ENCODE results near the gene ARMH4. TPM values are rescaled to one million over a fixed set of nuclear protein-coding genes. Genes with fewer than 3 reads are reported as not detected.

The ARMH4 gene
- total RNA-seq, 2 donors from 2014 or later = 2.4 to 45.1 TPM

DNA sequence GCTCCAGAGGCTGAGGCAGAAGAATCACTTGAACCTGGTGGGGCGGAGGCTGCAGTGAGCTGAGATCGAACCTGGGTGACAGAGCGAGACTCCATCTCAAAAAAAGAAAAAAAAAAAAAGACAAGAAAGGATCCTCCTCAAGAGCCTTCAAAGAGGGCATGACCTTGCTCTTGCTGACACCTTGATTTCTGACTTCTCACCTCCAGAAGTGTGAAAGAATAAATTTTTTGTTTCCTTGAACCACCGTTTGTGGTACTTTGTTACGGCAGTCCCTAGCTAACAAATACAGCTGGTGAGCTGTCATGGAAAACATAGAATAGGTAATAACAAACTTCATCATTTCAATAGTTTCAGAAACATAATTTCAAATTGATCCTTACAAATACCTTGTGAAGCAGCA lies 46.1 kb upstream of the ARMH4 start:
- H3K27me3 ChIP-seq (replicated peaks; ENCODE audit: insufficient read depth) = no peaks in the 10 kb centered on the region
- no peak overlapping the region for H3K27ac ChIP-seq
- intact Hi-C loops (cut with DNase I) = no loop called here
- no peak overlapping the region for H3K4me3 ChIP-seq
- no peaks in the 10 kb centered on the region for H3K9me3 ChIP-seq
- no peak for TF ChIP-seq POLR2A (IDR thresholded peaks at IDR 0.05)
- TF ChIP-seq, protein P1, sequence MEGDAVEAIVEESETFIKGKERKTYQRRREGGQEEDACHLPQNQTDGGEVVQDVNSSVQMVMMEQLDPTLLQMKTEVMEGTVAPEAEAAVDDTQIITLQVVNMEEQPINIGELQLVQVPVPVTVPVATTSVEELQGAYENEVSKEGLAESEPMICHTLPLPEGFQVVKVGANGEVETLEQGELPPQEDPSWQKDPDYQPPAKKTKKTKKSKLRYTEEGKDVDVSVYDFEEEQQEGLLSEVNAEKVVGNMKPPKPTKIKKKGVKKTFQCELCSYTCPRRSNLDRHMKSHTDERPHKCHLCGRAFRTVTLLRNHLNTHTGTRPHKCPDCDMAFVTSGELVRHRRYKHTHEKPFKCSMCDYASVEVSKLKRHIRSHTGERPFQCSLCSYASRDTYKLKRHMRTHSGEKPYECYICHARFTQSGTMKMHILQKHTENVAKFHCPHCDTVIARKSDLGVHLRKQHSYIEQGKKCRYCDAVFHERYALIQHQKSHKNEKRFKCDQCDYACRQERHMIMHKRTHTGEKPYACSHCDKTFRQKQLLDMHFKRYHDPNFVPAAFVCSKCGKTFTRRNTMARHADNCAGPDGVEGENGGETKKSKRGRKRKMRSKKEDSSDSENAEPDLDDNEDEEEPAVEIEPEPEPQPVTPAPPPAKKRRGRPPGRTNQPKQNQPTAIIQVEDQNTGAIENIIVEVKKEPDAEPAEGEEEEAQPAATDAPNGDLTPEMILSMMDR (IDR thresholded peaks at IDR 0.05) = no peak
- no peak for TF ChIP-seq POLR2AphosphoS5 (IDR thresholded peaks at IDR 0.05)
- DNase-seq (ENCODE audit: low spot score) = no peak
- no peaks in the 10 kb centered on the region for H3K4me1 ChIP-seq (replicated peaks)
- 94% methylated on average over 5 of the region's 5 CpGs for WGBS
- no peaks in the 10 kb centered on the region for H3K36me3 ChIP-seq

DNA sequence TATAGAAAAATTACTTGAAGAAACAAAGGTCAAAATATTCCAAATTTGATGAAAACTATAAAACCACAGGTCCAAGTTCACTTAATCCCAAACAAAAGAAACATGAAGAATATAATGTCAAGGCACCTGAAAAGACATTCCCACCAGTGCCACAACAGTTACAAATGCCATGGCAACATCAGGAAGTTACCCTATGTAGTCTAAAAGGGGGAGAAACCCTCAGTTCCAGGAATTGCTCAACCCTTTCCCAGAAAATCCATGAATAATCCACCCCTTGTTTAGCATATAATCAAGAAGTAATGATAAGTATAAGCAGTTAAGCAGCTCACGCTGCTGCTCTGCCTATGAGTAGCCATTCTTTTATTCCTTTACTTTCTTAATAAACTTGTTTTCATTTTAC lies 44.2 kb upstream of the ARMH4 start:
- no peak for DNase-seq (ENCODE audit: low spot score)
- Histone ChIP-seq H3K4me1 (replicated peaks) (no peaks in the 10 kb centered on the region), H3K36me3 (no peaks in the 10 kb centered on the region), H3K4me3 (no peak overlapping the region), H3K9me3 (no peaks in the 10 kb centered on the region), H3K27ac (no peak overlapping the region), H3K27me3 (replicated peaks; ENCODE audit: insufficient read depth) (no peaks in the 10 kb centered on the region)
- TF ChIP-seq POLR2AphosphoS5 (IDR thresholded peaks at IDR 0.05) (no peak), POLR2A (IDR thresholded peaks at IDR 0.05) (no peak)
- TF ChIP-seq, protein P1 (IDR thresholded peaks at IDR 0.05) = no peak
- WGBS = 92% methylated on average over 1 of the region's 1 CpG
- intact Hi-C loops (cut with DNase I) = no loop called here

DNA sequence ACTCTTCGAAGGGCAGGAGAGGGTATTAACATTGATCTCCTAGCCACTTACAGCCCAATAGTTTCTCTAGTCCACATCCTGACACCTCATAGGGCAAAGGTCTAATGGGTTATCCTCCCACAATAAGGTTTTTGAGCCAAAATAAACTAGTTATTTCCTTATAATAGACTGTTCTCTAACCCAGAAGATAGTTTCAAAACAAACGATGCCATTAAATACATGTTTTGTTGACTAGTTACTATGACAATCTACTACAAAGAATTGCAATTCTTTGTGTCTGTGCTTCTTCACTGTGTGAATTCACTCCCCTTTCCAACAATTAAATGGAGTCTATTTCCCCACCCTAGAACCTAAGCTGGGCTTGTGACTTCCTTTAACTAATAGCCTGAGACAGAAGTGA lies 41.5 kb upstream of the ARMH4 start:
- H3K4me3 ChIP-seq = no peak overlapping the region
- no peaks in the 10 kb centered on the region for H3K36me3 ChIP-seq
- H3K4me1 ChIP-seq (replicated peaks) = no peaks in the 10 kb centered on the region
- no peak overlapping the region for H3K27ac ChIP-seq
- no peaks in the 10 kb centered on the region for H3K9me3 ChIP-seq
- DNase-seq (ENCODE audit: low spot score) = no peak
- TF ChIP-seq POLR2AphosphoS5 (IDR thresholded peaks at IDR 0.05) (no peak), POLR2A (IDR thresholded peaks at IDR 0.05) (no peak)
- TF ChIP-seq, protein P1 (IDR thresholded peaks at IDR 0.05) = no peak
- 62% methylated on average over 2 of the region's 2 CpGs for WGBS
- no peaks in the 10 kb centered on the region for H3K27me3 ChIP-seq (replicated peaks; ENCODE audit: insufficient read depth)
- intact Hi-C loops (cut with DNase I) = no loop called here

DNA sequence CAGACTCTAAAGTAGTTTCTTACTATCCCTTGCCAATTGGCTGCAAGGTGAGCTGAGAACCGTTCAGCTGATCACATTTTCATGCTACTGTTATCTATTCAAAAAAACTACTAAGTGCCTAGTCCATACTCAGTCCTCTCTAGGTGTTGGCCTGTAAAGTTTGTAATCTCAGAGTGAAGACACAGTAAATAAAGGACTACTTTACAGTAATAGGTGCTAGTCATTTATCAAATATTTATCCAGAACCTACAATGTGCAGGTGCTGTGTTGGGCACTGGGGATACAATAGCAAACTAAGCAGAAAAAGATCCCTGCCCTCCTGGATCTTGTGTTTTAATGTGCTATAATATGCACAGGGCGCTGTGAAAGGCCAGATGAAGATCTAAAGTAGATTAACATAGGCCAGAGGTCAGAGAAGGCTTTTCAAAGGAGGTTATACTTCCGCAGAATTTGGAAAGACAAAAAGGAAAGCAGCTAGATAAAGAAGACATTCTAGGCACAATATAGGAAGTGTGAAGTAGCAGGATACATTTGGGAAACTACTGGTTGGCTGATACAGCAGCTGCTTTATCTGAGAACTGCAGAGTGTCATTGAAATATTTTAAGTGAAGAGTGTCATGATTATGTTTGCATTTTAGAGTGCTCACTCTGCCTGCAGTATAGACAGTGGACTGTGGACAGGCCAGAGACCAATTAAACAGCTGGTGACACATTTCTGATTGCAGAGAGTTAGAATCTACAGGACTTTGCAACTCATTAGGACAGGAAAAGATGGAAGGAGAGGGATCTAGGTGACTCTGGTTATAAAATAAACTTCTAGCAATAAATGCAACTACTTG lies 40.0 kb upstream of the ARMH4 start:
- Histone ChIP-seq H3K27ac (no peak overlapping the region), H3K4me3 (no peak overlapping the region), H3K27me3 (replicated peaks; ENCODE audit: insufficient read depth) (no peaks in the 10 kb centered on the region), H3K4me1 (replicated peaks) (no peaks in the 10 kb centered on the region), H3K9me3 (no peaks in the 10 kb centered on the region), H3K36me3 (no peaks in the 10 kb centered on the region)
- TF ChIP-seq POLR2AphosphoS5 (IDR thresholded peaks at IDR 0.05) (no peak), POLR2A (IDR thresholded peaks at IDR 0.05) (no peak)
- TF ChIP-seq, protein P1 (IDR thresholded peaks at IDR 0.05) = no peak
- intact Hi-C loops (cut with DNase I) = no loop called here
- DNase-seq (ENCODE audit: low spot score) = no peak
- 64% methylated on average over 3 of the region's 3 CpGs for WGBS

DNA sequence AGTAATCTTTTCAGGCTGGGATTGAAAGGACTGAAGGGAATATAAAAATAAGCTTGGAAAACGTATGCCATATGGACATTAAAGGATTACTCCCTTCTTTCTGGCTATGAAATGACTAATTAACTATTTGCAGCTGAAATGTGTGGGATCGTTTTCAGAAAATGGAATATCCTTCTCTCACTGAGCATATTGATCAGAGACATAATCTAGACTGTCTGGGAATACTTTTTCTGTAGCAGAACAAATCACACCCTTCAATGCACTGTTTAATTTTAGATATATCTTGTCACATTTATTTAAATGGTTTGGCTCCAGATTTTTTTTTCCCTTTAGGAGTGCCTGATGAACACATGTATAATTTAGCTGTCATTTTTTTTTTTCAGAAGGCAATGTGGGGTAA lies 37.2 kb upstream of the ARMH4 start:
- no peak overlapping the region for H3K4me3 ChIP-seq
- no peaks in the 10 kb centered on the region for H3K27me3 ChIP-seq (replicated peaks; ENCODE audit: insufficient read depth)
- intact Hi-C loops (cut with DNase I) = no loop called here
- no peak overlapping the region for H3K27ac ChIP-seq
- TF ChIP-seq POLR2AphosphoS5 (IDR thresholded peaks at IDR 0.05) (no peak), POLR2A (IDR thresholded peaks at IDR 0.05) (no peak)
- TF ChIP-seq, protein P1 (IDR thresholded peaks at IDR 0.05) = no peak
- no peaks in the 10 kb centered on the region for H3K9me3 ChIP-seq
- no peaks in the 10 kb centered on the region for H3K4me1 ChIP-seq (replicated peaks)
- no peak for DNase-seq (ENCODE audit: low spot score)
- H3K36me3 ChIP-seq = no peaks in the 10 kb centered on the region
- 66% methylated on average over 2 of the region's 2 CpGs for WGBS

Measured in prostate gland (tissue), 2 donors.